Activated naive CD4-positive, alpha-beta T cell treated with Interleukin-2 at 50 U/mL for 16 hours (primary cell): Measurements from ENCODE around the gene TAAR9.

Experiments used
- DNase-seq: peaks from one replicate; pipeline ENCODE4 v3.0.0-alpha.2; 2020

The TAAR9 gene, protein sequence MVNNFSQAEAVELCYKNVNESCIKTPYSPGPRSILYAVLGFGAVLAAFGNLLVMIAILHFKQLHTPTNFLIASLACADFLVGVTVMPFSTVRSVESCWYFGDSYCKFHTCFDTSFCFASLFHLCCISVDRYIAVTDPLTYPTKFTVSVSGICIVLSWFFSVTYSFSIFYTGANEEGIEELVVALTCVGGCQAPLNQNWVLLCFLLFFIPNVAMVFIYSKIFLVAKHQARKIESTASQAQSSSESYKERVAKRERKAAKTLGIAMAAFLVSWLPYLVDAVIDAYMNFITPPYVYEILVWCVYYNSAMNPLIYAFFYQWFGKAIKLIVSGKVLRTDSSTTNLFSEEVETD

DNA sequence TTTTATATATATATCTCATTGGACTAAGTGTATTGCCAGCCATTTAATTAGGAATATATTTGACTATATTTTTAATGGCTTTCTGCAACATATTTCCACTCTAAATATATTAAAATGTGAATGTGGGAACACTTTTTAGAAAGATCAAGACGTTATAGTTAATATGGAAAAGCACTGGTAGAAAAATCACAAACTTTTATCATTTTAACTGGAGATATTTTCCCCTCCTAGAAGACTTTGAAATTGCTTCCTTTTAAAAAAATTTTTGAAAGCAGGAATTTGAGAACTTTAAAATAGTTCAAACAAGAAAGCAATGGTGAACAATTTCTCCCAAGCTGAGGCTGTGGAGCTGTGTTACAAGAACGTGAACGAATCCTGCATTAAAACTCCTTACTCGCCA lies at the start of gene TAAR9:
TSS of gene TAAR9 (plus strand) at position 301 of the 400 bp plus-strand sequence. CDS start at position 314, 13 bp downstream.
- no peak for DNase-seq

DNA sequence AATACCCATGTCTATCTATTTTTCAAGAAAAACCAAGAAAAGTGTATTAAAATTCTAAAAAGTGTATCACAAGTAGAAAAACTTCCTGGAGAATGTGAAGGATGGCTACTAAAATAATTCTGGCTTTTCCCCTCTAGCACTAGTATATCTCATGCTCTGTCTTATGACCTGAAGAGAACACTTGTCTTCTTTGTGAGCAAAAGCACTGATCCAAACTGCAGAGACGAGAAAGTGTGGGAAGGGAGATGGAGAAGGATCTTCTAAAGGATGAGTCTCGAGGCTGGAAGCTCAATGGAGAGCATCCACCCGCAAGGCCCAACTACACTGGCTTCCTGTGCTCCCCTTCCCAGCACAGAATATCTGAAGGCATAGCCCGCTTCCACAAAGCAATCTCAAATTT lies 48.7 kb upstream of the TAAR9 start:
- no peak for DNase-seq

GRCh38 chr6:132490024-132490423 lies 48.1 kb upstream of the TAAR9 start:
- no peak for DNase-seq

GRCh38 chr6:132490478-132491204 lies 47.4 kb upstream of the TAAR9 start:
- DNase-seq, result no peak

- DNase-seq, result peak; percentile 11
These were observed 46.8 kb upstream of the TAAR9 start for GRCh38 chr6:132491303-132491702.

DNA sequence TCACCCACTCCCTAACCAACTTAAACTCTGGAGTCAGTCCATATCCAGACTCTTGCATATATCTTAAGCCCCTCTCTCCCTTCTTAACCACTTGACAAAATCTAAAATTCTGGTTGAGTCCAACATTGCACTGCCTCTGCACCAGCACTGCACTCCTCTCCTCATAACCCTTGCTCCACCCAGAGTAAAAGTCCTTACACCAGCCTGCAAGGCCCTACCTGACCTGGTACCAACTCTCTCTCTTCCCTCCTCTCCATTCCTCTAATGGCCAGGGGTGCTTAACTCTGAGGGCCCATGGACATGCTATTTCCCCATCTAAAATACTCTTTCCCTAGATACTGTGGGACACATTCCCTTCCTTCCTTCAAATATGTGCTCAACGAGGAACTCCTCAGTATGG lies 46.2 kb upstream of the TAAR9 start:
- DNase-seq, result no peak

DNA sequence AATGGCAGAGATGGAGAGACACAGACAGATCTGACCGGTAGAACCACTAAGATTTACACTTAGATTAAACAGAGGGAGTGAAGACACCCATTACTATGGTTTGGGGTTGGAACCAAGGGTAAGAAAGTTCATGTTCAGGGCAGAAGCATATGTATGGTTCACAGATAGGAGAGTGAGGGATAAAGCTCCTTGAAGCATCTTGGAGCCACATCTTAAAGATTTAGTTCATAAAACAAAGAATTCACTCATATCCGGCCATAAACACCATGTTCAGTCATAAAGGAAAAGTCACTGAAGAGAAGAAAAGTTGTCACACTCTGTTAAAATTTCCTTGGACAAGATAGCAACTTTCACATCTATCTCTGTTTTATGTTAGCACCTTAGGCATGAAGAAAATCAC lies 43.1 kb upstream of the TAAR9 start:
- no peak for DNase-seq

- DNase-seq, result no peak
These were observed 42.4 kb upstream of the TAAR9 start for GRCh38 chr6:132495604-132496079.

GRCh38 chr6:132496519-132497180 lies 41.4 kb upstream of the TAAR9 start:
- no peak for DNase-seq

- no peak for DNase-seq
These were observed 39.4 kb upstream of the TAAR9 start for GRCh38 chr6:132498638-132499037.

DNA sequence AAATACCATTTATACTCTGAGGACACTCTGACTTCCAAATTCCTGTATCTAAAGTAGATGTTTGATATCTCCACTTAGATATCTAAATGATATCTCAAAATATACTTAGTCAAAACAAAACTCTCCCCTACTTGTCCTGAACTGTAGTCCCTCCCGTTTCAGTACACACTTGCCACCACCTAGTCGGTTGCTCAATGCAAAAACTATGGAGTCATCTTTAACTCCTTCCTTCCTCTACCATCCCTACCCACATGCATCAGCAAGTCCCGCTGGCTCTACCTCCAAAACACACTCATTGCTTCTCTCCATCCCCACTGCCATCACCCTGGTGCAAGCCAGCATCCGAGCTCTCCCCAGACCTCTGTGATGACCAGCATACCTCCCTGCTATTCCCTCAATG lies 38.3 kb upstream of the TAAR9 start:
- no peak for DNase-seq

DNA sequence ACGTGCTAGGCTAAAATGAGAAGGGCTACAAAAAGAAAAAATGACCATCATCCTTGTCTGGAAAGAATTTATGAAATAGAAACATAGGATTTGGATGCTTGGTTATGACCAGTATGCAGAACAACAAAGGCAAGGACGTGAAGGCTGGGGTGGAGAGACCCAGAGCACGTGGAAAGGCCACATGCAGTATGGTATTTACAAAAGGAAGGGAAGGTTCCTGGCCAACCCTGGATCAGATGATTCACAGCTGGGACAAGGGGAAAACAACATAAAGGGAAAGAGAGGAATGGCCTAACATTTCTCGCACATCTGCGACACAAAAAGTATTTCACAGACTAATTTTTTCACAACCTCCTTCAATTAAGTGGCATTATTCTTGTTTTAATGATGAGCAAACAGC lies 33.3 kb upstream of the TAAR9 start:
- no peak for DNase-seq

DNA sequence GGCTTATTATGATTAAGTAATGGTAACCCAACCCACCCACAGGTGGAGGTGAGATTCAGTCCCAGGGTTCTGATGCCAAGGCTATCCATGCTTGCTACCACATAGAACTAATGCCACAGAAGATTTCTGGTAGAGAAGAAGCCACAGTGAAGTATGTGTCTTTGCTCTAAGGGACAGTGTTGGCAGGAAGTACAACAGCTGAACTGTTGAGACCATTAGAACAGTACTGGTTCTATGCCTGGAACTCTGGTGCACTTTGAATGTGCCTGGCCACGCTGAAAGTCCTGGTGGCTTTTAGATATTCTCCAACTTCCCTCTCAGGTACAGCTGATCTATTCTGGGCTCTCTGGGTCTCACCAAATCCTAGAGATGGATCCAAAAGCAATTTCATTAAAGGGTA lies 32.9 kb upstream of the TAAR9 start:
- DNase-seq, result no peak

GRCh38 chr6:132506461-132506860 lies 31.6 kb upstream of the TAAR9 start:
- DNase-seq, result no peak

GRCh38 chr6:132506869-132507808 lies 30.9 kb upstream of the TAAR9 start:
- DNase-seq, result no peak

- DNase-seq, result no peak
These were observed 26.8 kb upstream of the TAAR9 start for GRCh38 chr6:132511210-132511830.

DNA sequence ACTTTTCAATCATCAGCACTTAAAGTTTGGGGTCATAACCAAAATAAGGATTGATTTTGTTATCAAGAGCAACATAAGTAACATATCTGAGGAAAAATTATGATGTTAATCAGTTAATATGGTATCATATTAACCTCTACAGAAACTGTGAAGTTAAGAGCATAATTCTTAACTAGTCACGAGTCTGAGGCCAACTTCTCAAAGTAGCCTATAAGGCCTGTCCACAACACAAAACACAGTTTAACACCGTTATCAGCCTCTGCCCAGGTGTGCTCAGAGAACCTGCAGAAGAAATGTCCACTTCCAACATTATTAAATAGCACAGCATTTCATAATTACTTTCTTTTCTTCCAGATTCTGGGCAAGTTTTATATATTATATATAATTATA lies 26.3 kb upstream of the TAAR9 start:
- no peak for DNase-seq

- no peak for DNase-seq
These were observed 25.8 kb upstream of the TAAR9 start for GRCh38 chr6:132512342-132512637.

DNA sequence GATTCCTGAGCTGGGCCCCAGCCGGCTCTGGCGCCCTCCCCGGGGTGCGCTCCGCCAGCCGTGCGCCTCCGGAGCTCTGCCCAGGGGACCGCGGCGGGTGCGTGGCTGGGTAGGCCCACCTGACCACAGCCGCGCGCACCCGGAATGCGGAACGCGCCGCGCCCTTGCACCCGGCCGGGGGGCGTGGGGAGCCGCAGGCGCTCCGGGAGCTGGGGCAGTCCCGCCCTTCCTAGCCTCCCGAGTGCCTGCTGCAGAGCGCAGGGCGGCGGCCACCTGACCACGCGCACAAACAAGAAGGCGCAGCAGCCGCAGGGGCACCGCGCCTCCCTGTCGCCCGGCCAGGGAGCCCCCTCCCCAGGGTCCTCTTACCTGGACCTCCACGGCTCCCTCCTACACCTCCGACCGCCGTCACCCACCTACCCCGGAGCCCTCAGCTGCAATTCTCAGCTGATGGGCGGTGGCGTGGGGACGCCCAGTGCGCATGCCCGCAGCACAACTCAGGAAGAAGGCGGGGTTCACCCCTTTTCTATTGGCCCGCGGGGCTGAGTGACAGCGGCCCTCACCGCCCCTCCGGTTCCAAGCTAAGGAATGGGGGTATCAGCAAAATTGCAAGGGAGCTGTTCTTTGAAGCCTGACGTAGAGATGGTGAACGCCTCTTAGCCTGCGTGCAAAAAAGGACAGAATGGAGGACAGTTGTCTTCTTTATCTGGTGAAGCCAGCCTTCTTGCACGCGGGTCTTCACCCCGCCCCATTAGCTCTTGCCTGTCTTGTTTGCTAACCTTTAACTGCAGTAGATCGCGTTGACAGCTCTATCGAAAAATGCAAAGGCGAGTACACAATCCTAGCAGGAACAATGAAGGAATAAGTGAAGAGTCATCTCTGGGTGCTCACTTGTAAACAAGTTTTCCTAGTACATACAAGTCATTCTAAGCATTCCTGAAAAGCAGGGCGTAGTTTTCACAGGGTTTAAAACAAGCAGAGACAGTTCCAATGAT lies 25.1 kb upstream of the TAAR9 start, which contains the start of gene STX7:
TSS of gene STX7 (minus strand) at position 479 of the 995 bp plus-strand sequence. CDS start 9,586 bp downstream, outside the sequence.
- DNase-seq, result peak; percentile 89

DNA sequence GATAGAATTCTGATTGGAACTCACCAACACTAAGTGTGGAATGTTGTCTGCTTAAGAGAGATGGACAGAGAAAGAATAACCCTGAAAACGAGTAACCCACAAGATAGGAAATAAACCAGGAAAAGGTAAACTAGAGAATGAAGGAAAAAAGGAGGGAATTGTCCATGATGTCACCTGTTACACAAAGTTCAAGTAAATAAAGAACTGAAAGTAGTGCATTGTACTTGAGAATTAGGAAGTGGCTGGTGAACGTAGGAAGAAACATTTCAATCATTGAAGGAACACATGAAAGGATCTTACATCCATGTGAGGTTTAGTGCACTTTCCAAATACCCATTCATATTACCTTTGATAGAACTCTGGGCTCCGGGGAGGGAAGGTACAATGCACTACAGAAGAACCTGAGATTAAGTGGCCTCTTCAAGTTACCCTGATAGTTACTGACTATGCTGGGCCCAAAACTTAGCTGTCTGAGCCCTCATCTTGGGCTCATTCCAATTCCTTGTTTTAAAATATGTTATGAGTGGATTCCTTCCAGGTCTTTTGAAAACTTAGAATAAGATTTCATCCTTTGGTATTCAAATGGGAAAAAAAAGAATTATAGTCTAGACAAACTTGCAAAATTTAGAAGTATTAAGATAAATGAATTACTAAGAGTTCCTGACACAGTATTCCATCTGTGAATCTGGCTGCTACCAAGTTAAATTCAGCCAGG lies 24.1 kb upstream of the TAAR9 start:
- no peak for DNase-seq
